GM23338 (cell line): Measurements from ENCODE around the gene PTGER4. TPM values are rescaled to one million over a fixed set of nuclear protein-coding genes. Genes with fewer than 3 reads are reported as not detected.
A peak's percentile ranks its signal among the peaks of the same experiment; 100 is the strongest.

Experiments
- ATAC-seq: fragments of 200-7000 bp; cut with Tn5 transposase; 3 replicates; pipeline ENCODE4 v1.9.1; 2020
- DNase-seq: peaks from one replicate; pipeline ENCODE4 v3.0.0-alpha.2; 2015; ENCODE audit warnings: low spot score
- H2AFZ ChIP-seq: fragments of 200-600 bp; sonication (generic); 2 replicates; pipeline ENCODE4 v1.8.0; 2016; ENCODE audit warnings: antibody characterized with exemption, mild to moderate bottlenecking, moderate library complexity
- H3F3A ChIP-seq: fragments of 200-600 bp; sonication (generic); replicated peaks from 2 replicates; pipeline ENCODE4 v1.8.0; 2017; ENCODE audit warnings: antibody characterized with exemption, mixed run types, low read depth
- H3K27ac ChIP-seq: fragments of 200-600 bp; sonication (generic); 2 replicates; pipeline ENCODE4 v1.6.1; 2016; ENCODE audit warnings: low read depth
- H3K27me3 ChIP-seq: fragments of 200-600 bp; sonication (generic); 2 replicates; pipeline ENCODE4 v1.8.0; 2016; ENCODE audit warnings: mild to moderate bottlenecking, mixed run types, moderate library complexity; ENCODE audit not compliant: insufficient read depth
- H3K36me3 ChIP-seq: fragments of 200-600 bp; sonication (generic); 2 replicates; pipeline ENCODE4 v1.8.0; 2016; ENCODE audit warnings: mild to moderate bottlenecking; ENCODE audit not compliant: insufficient read depth
- H3K4me1 ChIP-seq: fragments of 200-600 bp; sonication (generic); 2 replicates; pipeline ENCODE4 v1.8.0; 2016; ENCODE audit warnings: mild to moderate bottlenecking, moderate library complexity; ENCODE audit not compliant: insufficient read depth
- H3K4me2 ChIP-seq: fragments of 200-600 bp; sonication (generic); 2 replicates; pipeline ENCODE4 v1.7.1; 2017; ENCODE audit warnings: mixed run types
- H3K4me3 ChIP-seq: fragments of 200-600 bp; sonication (generic); 2 replicates; pipeline ENCODE4 v1.6.1; 2016; ENCODE audit warnings: mixed run types
- H3K79me2 ChIP-seq: fragments of 200-600 bp; sonication (generic); replicated peaks from 2 replicates; pipeline ENCODE4 v1.8.0; 2017; ENCODE audit warnings: mild to moderate bottlenecking; ENCODE audit not compliant: insufficient read depth
- H3K9me2 ChIP-seq: fragments of 200-600 bp; sonication (generic); 2 replicates; pipeline ENCODE4 v1.8.0; 2017; ENCODE audit not compliant: insufficient read depth
- H4K20me1 ChIP-seq: fragments of 200-600 bp; sonication (generic); replicated peaks from 2 replicates; pipeline ENCODE4 v1.8.0; 2017; ENCODE audit warnings: mild to moderate bottlenecking; ENCODE audit not compliant: insufficient read depth
- H3K27ac Mint-ChIP-seq: 2 replicates; pipeline ENCODE4 v1.8.0; 2020; ENCODE audit warnings: inconsistent platforms, mild to moderate bottlenecking, moderate library complexity, mixed read lengths
- H3K27me3 Mint-ChIP-seq: 3 replicates; pipeline ENCODE4 v1.8.0; 2022; ENCODE audit warnings: low read depth, mild to moderate bottlenecking, moderate library complexity, mixed read lengths, inconsistent platforms; ENCODE audit not compliant: insufficient read depth, poor library complexity
- H3K36me3 Mint-ChIP-seq: 3 replicates; pipeline ENCODE4 v1.8.0; 2021; ENCODE audit warnings: low read depth, mild to moderate bottlenecking, inconsistent platforms, moderate library complexity, mixed read lengths
- H3K4me1 Mint-ChIP-seq: 3 replicates; pipeline ENCODE4 v1.8.0; 2020; ENCODE audit warnings: mild to moderate bottlenecking, inconsistent platforms, mixed read lengths
- H3K4me3 Mint-ChIP-seq: 3 replicates; pipeline ENCODE4 v1.8.0; 2021; ENCODE audit warnings: moderate library complexity, mild to moderate bottlenecking, inconsistent platforms, mixed read lengths
- H3K9me3 Mint-ChIP-seq: 3 replicates; pipeline ENCODE4 v1.8.0; 2020; ENCODE audit warnings: moderate library complexity, mild to moderate bottlenecking, inconsistent platforms, mixed read lengths
- CREB1 ChIP-seq: fragments of 250-450 bp; sonication (Bioruptor Pico); IDR thresholded peaks from 2 replicates; pipeline ENCODE4 v1.5.0; 2020; ENCODE audit warnings: low read depth, mild to moderate bottlenecking, moderate library complexity
- EZH2 ChIP-seq: fragments of 200-600 bp; sonication (generic); IDR thresholded peaks from one replicate; pipeline ENCODE4 v1.8.0; 2017; ENCODE audit warnings: antibody characterized with exemption, mild to moderate bottlenecking, low read depth; ENCODE audit not compliant: unreplicated experiment
- EZH2phosphoT487 ChIP-seq: fragments of 200-600 bp; sonication (generic); IDR thresholded peaks from one replicate; pipeline ENCODE4 v1.8.1; 2018; ENCODE audit warnings: antibody characterized with exemption; ENCODE audit not compliant: unreplicated experiment
- JUNB ChIP-seq: IDR thresholded peaks from one replicate; pipeline ENCODE4 v1.6.1; 2016; ENCODE audit warnings: antibody characterized with exemption; ENCODE audit not compliant: unreplicated experiment
- NANOG ChIP-seq: IDR thresholded peaks from 2 replicates; pipeline ENCODE4 v1.6.1; 2016; ENCODE audit warnings: antibody characterized with exemption, borderline replicate concordance
- POLR2AphosphoS5 ChIP-seq: IDR thresholded peaks from 2 replicates; pipeline ENCODE4 v1.6.1; 2016; ENCODE audit warnings: antibody characterized with exemption, low read depth
- ZNF114 ChIP-seq: fragments of 250-450 bp; sonication (Bioruptor Pico); IDR thresholded peaks from 2 replicates; pipeline ENCODE4 v1.5.0; 2020; ENCODE audit warnings: mild to moderate bottlenecking, moderate library complexity
- ZNF331 ChIP-seq: fragments of 250-450 bp; sonication (Bioruptor Pico); IDR thresholded peaks from 2 replicates; pipeline ENCODE4 v1.5.0; 2020; ENCODE audit warnings: low read depth, mild to moderate bottlenecking, moderate library complexity
- polyA plus RNA-seq: library from polyadenylated mRNA; unstranded; fragments of >200 nt; fragmentation: Nextera tagmentation; extraction: Ambion mirVana; gene quantifications from 2 replicates; pipeline ENCODE4 v1.2.1, GENCODE V29; 2016
- total RNA-seq: library from RNA; depleted of rRNA; stranded (reverse); fragments of >200 nt; shearing (Covaris generic); gene quantifications from 2 replicates; pipeline ENCODE4 v1.2.3, GENCODE V29; 2014
- TF ChIP-seq, protein P1 (sequence below): fragments of 250-450 bp; sonication (Bioruptor Pico); IDR thresholded peaks from 2 replicates; pipeline ENCODE4 v1.5.0; 2020; ENCODE audit warnings: mild to moderate bottlenecking, moderate library complexity
- TF ChIP-seq, protein P2 (sequence below): IDR thresholded peaks from one replicate; pipeline ENCODE4 v1.6.1; 2018; ENCODE audit warnings: antibody characterized with exemption; ENCODE audit not compliant: unreplicated experiment
- TF ChIP-seq, protein P3 (sequence below): IDR thresholded peaks from 2 replicates; pipeline ENCODE4 v1.6.1; 2016; ENCODE audit warnings: antibody characterized with exemption
- TF ChIP-seq, protein P4 (sequence below), 2 experiments: fragments of 200-600 bp in 1 of 2; sonication (generic) in 1 of 2; conservative IDR thresholded peaks; 2 replicates each; pipeline versions ENCODE4 v1.5.1 to v1.6.1; 2016 to 2017; ENCODE audit warnings: antibody characterized with exemption in 2 of 2, low read depth in 2 of 2, mild to moderate bottlenecking in 2 of 2, moderate library complexity in 1 of 2

Gene PTGER4
- total and polyA plus RNA-seq, 2 experiments from 2014 or later: 0.82 to 4.4 TPM

DNA sequence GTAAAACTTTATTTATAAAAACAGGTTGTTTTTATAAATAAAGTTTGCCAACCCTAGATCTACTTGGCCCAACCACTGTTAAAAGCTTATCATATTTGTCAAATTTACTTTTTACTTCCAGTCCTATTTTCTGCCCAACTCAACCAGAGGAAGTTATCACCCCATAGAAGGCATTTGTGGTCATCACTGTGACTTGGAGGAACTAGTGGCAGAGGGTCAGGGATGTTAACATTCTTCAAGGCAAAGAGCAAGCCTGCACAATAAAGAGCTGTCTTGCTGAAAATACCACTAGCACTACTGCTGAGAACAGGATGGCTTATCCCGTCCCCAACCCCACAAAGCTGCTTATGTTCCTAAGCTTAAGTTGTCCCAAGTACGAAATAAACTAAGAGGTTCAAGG lies 53.7 kb downstream of the PTGER4 start (continued):
- no peak for TF ChIP-seq EZH2

DNA sequence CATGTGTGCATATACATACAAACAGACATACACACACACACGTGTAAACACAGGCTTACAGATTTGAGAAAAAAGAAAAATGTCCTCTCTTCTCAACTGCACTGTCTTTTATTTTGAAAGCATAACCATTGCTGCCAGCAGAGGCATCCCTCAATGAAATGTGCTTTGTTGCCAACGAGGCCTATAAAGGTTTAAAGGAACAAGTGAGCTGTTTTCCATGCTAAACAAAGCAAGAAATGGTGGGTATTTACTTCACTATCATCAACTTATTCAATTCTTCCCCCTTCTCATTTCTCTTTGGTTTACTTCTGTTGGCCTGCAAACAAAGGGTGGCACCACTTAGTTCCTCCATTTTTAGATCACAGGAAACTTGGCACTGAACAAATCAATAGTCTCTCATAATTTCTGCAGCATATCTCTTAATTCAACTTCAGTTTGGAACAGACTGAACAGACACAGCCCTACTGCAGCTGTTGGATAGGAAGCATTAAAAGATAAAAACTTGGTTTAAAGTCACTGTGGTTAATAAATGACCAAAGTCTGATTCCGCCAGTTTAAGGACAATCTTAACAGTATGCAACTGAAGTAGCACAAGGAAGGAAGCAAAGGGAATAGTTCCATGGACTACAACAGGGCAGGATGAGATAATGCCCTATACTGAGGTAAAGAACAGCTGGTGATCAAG lies 54.3 kb downstream of the PTGER4 start:
- no peaks in the 10 kb centered on the region for H3K9me3 Mint-ChIP-seq
- DNase-seq (no peak), ATAC-seq (no peak)
- Histone ChIP-seq H2AFZ (no peak overlapping the region), H3F3A (no peaks in the 10 kb centered on the region), H3K4me1 (no peaks in the 10 kb centered on the region), H4K20me1 (no peaks in the 10 kb centered on the region; the same call in 1 of the 2 replicates), H3K27ac (no peak overlapping the region), H3K36me3 (no peaks in the 10 kb centered on the region), H3K4me2 (no peak overlapping the region), H3K4me3 (no peak overlapping the region), H3K9me2 (no peaks in the 10 kb centered on the region), H3K79me2 (no peaks in the 10 kb centered on the region), H3K27me3 (no peaks in the 10 kb centered on the region)
- peaks cover 2% of the 10 kb centered on the region for H3K27me3 Mint-ChIP-seq
- no peaks in the 10 kb centered on the region for H3K36me3 Mint-ChIP-seq
- H3K27ac Mint-ChIP-seq: peak overlapping the region; percentile 9; the same call in 1 of the 2 replicates
- no peak overlapping the region for H3K4me3 Mint-ChIP-seq
- no peaks in the 10 kb centered on the region; the same call in 2 of the 3 replicates for H3K4me1 Mint-ChIP-seq
- TF ChIP-seq POLR2AphosphoS5 (no peak), CREB1 (no peak), EZH2phosphoT487 (no peak), NANOG (no peak), EZH2 (no peak), ZNF331 (CRISPR knock-in tag) (no peak), JUNB (no peak), ZNF114 (CRISPR knock-in tag) (no peak)
- TF ChIP-seq, protein P1, sequence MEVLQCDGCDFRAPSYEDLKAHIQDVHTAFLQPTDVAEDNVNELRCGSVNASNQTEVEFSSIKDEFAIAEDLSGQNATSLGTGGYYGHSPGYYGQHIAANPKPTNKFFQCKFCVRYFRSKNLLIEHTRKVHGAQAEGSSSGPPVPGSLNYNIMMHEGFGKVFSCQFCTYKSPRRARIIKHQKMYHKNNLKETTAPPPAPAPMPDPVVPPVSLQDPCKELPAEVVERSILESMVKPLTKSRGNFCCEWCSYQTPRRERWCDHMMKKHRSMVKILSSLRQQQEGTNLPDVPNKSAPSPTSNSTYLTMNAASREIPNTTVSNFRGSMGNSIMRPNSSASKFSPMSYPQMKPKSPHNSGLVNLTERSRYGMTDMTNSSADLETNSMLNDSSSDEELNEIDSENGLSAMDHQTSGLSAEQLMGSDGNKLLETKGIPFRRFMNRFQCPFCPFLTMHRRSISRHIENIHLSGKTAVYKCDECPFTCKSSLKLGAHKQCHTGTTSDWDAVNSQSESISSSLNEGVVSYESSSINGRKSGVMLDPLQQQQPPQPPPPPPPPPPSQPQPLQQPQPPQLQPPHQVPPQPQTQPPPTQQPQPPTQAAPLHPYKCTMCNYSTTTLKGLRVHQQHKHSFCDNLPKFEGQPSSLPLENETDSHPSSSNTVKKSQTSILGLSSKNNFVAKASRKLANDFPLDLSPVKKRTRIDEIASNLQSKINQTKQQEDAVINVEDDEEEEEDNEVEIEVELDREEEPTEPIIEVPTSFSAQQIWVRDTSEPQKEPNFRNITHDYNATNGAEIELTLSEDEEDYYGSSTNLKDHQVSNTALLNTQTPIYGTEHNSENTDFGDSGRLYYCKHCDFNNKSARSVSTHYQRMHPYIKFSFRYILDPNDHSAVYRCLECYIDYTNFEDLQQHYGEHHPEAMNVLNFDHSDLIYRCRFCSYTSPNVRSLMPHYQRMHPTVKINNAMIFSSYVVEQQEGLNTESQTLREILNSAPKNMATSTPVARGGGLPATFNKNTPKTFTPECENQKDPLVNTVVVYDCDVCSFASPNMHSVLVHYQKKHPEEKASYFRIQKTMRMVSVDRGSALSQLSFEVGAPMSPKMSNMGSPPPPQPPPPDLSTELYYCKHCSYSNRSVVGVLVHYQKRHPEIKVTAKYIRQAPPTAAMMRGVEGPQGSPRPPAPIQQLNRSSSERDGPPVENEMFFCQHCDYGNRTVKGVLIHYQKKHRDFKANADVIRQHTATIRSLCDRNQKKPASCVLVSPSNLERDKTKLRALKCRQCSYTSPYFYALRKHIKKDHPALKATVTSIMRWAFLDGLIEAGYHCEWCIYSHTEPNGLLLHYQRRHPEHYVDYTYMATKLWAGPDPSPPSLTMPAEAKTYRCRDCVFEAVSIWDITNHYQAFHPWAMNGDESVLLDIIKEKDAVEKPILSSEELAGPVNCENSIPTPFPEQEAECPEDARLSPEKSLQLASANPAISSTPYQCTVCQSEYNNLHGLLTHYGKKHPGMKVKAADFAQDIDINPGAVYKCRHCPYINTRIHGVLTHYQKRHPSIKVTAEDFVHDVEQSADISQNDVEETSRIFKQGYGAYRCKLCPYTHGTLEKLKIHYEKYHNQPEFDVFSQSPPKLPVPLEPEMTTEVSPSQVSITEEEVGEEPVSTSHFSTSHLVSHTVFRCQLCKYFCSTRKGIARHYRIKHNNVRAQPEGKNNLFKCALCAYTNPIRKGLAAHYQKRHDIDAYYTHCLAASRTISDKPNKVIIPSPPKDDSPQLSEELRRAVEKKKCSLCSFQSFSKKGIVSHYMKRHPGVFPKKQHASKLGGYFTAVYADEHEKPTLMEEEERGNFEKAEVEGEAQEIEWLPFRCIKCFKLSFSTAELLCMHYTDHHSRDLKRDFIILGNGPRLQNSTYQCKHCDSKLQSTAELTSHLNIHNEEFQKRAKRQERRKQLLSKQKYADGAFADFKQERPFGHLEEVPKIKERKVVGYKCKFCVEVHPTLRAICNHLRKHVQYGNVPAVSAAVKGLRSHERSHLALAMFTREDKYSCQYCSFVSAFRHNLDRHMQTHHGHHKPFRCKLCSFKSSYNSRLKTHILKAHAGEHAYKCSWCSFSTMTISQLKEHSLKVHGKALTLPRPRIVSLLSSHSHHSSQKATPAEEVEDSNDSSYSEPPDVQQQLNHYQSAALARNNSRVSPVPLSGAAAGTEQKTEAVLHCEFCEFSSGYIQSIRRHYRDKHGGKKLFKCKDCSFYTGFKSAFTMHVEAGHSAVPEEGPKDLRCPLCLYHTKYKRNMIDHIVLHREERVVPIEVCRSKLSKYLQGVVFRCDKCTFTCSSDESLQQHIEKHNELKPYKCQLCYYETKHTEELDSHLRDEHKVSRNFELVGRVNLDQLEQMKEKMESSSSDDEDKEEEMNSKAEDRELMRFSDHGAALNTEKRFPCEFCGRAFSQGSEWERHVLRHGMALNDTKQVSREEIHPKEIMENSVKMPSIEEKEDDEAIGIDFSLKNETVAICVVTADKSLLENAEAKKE: no peak
- TF ChIP-seq, protein P2, sequence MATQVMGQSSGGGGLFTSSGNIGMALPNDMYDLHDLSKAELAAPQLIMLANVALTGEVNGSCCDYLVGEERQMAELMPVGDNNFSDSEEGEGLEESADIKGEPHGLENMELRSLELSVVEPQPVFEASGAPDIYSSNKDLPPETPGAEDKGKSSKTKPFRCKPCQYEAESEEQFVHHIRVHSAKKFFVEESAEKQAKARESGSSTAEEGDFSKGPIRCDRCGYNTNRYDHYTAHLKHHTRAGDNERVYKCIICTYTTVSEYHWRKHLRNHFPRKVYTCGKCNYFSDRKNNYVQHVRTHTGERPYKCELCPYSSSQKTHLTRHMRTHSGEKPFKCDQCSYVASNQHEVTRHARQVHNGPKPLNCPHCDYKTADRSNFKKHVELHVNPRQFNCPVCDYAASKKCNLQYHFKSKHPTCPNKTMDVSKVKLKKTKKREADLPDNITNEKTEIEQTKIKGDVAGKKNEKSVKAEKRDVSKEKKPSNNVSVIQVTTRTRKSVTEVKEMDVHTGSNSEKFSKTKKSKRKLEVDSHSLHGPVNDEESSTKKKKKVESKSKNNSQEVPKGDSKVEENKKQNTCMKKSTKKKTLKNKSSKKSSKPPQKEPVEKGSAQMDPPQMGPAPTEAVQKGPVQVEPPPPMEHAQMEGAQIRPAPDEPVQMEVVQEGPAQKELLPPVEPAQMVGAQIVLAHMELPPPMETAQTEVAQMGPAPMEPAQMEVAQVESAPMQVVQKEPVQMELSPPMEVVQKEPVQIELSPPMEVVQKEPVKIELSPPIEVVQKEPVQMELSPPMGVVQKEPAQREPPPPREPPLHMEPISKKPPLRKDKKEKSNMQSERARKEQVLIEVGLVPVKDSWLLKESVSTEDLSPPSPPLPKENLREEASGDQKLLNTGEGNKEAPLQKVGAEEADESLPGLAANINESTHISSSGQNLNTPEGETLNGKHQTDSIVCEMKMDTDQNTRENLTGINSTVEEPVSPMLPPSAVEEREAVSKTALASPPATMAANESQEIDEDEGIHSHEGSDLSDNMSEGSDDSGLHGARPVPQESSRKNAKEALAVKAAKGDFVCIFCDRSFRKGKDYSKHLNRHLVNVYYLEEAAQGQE: no peak
- TF ChIP-seq, protein P3, sequence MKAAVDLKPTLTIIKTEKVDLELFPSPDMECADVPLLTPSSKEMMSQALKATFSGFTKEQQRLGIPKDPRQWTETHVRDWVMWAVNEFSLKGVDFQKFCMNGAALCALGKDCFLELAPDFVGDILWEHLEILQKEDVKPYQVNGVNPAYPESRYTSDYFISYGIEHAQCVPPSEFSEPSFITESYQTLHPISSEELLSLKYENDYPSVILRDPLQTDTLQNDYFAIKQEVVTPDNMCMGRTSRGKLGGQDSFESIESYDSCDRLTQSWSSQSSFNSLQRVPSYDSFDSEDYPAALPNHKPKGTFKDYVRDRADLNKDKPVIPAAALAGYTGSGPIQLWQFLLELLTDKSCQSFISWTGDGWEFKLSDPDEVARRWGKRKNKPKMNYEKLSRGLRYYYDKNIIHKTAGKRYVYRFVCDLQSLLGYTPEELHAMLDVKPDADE: no peak
- TF ChIP-seq, protein P4, sequence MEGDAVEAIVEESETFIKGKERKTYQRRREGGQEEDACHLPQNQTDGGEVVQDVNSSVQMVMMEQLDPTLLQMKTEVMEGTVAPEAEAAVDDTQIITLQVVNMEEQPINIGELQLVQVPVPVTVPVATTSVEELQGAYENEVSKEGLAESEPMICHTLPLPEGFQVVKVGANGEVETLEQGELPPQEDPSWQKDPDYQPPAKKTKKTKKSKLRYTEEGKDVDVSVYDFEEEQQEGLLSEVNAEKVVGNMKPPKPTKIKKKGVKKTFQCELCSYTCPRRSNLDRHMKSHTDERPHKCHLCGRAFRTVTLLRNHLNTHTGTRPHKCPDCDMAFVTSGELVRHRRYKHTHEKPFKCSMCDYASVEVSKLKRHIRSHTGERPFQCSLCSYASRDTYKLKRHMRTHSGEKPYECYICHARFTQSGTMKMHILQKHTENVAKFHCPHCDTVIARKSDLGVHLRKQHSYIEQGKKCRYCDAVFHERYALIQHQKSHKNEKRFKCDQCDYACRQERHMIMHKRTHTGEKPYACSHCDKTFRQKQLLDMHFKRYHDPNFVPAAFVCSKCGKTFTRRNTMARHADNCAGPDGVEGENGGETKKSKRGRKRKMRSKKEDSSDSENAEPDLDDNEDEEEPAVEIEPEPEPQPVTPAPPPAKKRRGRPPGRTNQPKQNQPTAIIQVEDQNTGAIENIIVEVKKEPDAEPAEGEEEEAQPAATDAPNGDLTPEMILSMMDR (conservative IDR thresholded peaks at IDR 0.05; ENCODE audit: low read depth in 2 of 2): no peak
